Sciatic nerve (tissue), 2 donors: ENCODE data around the gene AHCYL2. TPM values are rescaled to one million over a fixed set of nuclear protein-coding genes. Genes with fewer than 3 reads are reported as not detected.
"Not testable (repeated sequence)": the region's sequence is repeated elsewhere in the genome, so short reads cannot be mapped to it uniquely, and the experiment has no call there.

ENCODE experiments used
- ATAC-seq: fragments of 200-7000 bp; cut with Tn5 transposase; one replicate; pipeline ENCODE4 v1.9.1; 2020; ENCODE audit warnings: mild to moderate bottlenecking, moderate library complexity
- DNase-seq: peaks from one replicate; pipeline ENCODE4 v3.0.0-alpha.2; 2020; ENCODE audit warnings: low spot score
- intact Hi-C: fragments of 100-400 bp; cut with DNase I; formaldehyde crosslinking; loops from one replicate; pipeline ENCODE4 v1.14.2; 2022
- total RNA-seq: library from RNA; stranded (reverse); fragmentation: NEBNext Ultra II Directional; extraction: Animal tissue kit (Norgen Biotek cat#: 25700); gene quantifications from one replicate; pipeline ENCODE4 v1.2.1, GENCODE V29; 2021
- donor health status: DM: no; HTN: no; CAD: no.
- donor health status: DM: no; HTN: no; CAD: no.

AHCYL2 gene
- total RNA-seq, 1 donor from 2014 or later = 46.1 TPM

DNA sequence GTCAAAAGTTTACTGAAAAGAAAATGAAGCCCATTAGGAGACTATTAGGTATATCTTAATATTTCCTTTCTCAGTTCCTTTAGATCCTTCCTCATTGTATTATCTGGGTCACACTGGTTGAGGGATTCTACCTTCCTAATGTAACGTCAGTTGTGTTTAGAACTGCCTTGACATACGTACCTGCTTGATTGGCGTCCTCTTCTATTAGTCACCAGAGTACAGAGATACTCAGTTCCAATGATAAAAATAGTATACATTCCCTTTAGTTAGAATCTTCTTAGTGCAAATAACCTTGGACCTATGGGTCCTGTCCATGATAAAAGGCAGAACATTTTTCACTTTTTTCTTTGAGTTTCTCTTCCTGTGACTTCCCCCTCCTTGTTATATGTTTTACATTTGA, 45.2 kb downstream of the AHCYL2 start:
- DNase-seq (no peak), ATAC-seq (no peak)
- intact Hi-C loops = no loop called here

DNA sequence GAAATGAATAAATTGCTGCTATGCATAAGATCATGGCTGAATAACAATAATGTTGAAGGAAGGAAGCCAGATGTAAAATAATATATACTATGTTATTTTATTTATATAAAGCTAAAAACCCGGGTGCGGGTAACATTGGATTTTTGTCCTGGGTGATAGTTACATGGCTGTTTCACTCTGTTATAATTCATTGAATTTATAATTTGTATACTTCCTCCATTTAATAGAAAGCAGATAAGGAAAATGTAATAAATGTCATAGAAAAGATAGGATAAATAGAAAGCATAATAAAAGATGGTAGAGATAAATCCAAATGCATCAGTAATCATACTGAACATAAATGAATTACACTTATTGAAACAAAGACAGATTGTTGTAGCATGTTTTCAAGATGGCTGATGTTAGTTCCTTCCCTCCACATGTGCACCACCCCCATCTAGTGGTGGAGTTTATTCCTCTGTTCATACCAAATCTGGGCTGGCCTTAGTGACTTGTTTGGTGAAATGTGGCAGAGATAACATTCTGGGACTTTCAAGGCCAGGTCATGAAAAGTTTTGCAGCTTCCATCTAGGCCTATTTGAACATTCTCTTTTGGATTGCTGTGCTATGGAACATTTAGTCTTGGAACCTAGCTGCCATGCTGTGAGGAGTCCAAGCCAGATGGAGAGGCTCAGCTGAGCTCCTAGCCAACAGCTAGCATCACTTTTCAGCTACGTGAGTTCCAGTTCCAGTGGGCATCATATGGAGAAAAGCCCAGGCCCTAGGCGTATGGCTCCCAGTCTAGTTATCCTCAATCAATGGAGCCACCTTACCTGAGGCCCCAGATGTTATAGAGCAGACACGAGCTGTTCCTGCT, 46.9 kb downstream of the AHCYL2 start:
- no peak for DNase-seq
- peak; percentile 61 for ATAC-seq
- intact Hi-C loops = no loop called here

DNA sequence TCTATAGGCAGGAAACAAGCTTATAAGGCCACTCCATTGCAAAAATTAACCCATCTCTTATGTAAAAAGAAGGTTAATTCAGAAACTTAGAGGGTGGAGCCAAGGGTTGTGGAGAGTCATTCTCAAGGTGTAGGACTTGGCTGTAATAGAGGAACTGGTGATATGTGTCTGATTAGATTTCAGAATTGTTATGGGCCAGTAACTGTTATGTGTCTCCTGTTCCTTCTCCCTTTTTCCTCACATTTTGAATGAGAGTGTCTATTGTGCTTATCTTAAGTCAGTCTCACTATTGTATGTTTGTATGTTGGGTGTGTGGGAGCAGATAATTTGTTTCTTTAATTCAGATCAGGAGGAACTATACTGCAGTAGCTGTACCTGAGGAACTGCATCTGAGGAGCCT, 49.1 kb downstream of the AHCYL2 start:
- ATAC-seq (no peak), DNase-seq (no peak)
- intact Hi-C loops = no loop called here

DNA sequence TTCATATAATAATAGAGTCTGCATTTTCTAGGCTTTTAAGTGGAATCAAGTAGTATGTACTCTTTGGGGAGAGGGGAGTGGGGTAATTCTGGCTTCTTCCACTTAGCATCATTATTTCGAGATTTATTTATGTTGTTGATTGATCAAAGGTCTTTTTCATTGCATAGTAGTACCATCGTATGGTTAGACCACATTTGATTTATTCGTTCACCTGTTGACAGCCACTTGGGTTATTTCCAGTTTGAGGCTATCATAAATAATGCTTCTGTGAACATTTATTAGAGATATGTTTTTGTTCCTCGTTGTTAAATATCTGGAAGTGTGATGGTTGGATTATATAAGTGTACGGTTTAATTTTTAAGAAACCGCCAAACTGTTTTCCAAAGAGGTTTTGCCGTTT, 52.8 kb downstream of the AHCYL2 start:
- intact Hi-C loops = no loop called here

DNA sequence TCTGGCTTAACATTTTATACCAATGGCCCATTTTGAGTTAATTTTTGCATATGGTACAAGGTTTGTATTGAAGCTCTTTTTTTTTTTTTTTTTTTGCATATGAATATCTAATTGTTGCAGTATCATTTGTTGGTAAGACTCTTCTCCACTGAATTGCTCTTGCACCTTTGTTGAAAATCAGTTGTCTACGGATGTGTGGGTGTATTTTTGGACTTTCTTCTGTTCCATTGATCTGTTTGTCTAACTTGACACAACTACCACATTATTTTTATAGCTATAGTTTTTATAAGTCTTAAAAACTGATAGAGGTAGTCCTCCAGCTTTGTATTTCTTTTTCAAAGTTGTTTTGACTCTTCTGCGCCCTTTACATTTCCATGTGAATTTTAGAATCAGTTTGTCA, 53.9 kb downstream of the AHCYL2 start:
- DNase-seq (no peak), ATAC-seq (no peak)
- intact Hi-C loops = no loop called here

More for the DNA sequence above, 52.8 kb downstream of the AHCYL2 start:
- ATAC-seq (no peak), DNase-seq (no peak)

DNA sequence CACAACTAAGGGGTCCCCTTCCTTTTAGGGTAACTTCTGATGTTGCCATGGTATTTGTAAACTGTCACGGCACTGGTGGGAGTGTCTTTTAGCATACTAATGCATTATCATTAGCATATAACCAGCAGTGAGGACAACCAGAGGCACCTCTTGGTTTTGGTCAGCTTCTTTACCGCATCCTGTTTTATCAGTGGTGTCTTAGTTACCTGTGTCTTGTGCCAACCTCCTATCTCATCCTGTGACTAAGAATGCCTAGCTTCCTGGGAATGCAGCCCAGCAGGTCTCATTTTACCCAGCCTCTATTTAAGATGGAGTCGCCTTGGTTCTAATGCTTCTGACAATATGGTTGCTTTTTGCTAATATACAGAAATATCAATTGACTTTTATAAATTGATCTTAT, 54.9 kb downstream of the AHCYL2 start:
- DNase-seq (no peak), ATAC-seq (no peak)
- intact Hi-C loops = no loop called here

DNA sequence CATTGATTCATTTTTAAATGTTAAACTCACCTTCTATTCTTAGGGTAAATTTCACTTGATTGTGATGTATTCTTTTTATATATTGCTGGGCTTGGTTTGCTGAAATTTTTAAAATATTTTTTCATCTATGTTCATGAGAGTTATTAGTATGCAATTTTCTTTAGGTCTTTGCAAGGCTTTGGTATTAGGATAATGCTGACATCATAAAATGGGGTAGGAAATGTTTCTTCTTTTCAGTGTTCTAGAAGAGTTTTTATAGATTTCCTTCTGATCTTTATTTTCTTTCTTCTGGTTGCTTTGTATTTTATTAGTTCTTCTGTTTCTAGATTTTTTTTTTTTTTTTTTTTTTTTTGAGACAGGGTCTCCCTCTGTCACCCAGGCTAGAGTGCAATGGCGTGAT, 56.3 kb downstream of the AHCYL2 start:
- intact Hi-C loops = no loop called here
- DNase-seq (no peak), ATAC-seq (no peak)

DNA sequence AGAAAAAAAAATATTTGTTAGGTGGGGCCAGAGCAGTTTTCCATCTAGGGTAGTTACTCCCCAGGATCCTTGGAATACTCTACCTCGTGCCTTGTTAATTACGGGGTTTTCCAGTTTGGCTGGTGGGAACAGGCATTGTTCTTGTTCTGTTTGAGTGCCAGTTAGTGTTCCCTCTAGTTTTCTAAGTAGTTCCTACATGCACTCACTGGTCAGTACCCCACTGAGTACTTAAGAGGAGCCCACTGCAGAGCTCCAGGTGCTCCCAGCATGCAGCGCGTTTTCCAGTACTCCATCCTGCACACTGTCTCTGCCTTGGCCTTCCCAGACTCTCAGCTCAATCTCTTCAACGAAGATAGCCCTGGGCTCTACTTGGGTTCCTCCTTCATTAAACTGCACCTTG, 58.0 kb downstream of the AHCYL2 start:
- DNase-seq (no peak), ATAC-seq (no peak)
- intact Hi-C loops = no loop called here

DNA sequence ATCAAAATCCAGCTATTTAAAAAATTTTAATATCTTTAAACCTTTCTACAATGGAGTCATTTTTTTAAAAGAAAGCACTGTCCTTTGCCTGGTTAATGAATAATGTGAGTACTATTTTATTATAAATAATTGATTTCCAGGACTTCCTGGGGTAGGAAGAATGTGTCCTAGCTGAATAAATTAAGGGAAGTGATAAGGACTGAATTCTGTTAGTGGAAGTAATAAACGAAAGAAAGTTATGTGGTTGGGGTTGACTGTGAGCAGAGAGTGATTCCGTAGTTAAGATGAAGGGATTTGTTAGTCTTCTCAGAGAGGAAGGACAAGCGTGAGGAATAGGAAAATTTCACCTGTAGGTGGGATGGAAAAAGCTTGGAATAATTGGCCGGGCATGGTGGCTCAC, 59.1 kb downstream of the AHCYL2 start:
- ATAC-seq (no peak), DNase-seq (no peak)
- intact Hi-C loops = no loop called here

DNA sequence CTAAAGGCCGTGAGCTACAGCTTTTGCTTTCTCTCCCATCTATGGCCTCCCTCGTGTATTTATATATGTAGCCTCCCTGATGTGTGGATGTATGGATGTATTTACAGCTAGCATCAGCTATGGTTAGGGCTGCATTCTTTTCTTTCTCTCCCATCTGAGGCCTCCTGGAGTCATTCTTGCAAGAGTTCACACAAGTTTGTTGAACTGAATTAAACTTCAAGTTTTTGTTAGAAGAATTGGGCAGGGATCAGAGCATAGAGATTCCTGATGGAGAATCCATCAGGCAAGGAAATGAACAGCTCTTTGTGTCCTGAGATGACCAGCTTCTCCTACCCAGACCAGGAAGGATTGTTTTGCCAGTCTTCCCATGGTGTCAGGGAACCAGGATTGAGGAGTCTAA, 60.3 kb downstream of the AHCYL2 start:
- DNase-seq = no peak
- intact Hi-C loops = no loop called here
- peak; percentile 91 for ATAC-seq

DNA sequence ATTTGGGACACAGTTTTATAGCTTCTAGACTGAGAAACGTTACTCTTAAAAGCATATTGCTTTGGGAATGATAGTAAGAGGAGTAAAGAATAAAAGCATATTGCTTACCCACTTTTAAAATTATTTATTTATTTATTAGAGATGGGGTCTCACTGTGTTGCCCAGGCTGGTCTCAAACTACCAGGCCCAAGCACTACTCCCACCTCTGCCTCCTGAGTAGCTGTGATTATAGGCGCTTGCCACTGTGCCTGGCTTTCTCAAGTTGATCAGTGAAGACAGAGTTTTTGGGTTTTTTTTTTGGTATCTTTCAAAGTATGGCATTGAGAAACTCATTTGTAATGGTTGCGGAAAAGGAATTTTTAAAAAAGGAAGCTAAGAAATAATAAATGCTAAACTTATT, 68.0 kb downstream of the AHCYL2 start:
- DNase-seq (no peak), ATAC-seq (no peak)
- intact Hi-C loops = loop anchor here (10.0 kb wide), 1 partner anchor 68 kb away; the partner anchor contains the start of gene AHCYL2

DNA sequence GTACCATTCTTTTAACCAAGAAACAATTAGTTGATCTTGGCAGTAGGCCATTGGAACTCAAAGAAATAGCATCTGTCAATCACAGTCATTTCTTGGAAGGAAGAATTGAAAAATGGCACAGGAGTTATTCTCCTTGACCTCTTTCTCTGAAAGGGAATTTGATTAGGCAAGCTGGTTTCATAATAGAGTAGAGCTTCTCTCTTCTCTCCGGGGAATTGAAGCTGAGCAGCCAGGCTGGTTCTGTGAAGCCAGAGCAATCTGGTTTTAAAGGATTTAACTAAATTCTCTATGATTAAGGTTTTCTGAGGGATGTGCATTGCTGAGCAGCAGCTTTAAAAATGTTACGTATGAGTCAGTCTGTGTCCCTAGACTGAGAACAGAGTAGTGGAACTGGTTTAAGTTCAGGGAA, 70.2 kb downstream of the AHCYL2 start:
- ATAC-seq (peak; percentile 96), DNase-seq (no peak)
- intact Hi-C loops = loop anchor here (10.0 kb wide), 1 partner anchor 70 kb away; the partner anchor contains the start of gene AHCYL2

DNA sequence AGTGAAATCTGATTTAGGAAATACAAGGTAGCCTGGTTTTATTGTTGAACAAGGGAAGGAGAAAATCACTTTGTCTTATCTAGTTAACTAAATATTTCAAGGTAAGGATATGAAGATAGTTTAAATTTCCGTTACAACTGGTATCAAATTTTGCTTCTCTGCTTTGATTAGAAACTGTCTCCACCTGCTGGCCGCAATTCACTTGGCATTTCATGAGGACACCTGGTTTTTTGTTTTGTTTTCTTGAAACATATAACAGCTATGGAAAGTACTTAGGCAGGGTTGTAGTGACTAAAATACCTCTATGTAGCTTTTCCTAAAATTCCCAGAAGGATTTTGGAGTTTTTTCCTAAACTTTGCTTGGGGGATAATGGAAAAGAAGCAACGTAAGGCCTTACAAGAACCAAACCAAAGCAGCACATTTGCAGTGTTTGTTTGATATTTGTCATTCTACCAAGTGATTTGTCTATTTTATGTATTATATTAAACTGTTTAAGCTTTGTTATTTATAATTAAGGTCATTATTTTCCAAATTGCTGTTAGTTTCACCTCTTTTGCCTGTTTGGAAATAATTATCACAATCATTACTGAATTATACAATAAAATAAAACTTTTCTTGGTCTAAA, 73.6 kb downstream of the AHCYL2 start:
- peak; percentile 72 for DNase-seq
- intact Hi-C loops = loop anchor here (10.0 kb wide), 1 partner anchor 74 kb away; the partner anchor contains the start of gene AHCYL2

DNA sequence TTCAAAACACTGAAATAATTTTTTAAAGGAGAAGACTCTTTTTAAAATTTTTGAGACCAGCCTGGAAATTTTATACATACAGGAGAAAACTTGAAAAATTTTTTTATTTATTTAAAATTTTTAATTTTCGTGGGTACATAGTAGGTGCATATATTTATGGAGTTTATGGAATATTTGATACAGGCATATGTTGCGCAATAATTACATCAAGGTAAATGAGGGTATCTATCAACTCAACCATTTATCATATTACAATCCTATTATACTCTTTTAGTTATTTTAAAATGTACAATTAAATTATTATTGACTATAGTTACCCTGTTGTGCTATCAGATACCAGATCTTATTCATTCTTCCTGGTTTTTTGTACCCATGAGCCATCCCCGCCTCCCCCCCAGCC, 75.1 kb downstream of the AHCYL2 start:
- intact Hi-C loops = loop anchor here (10.0 kb wide), 1 partner anchor 75 kb away; the partner anchor contains the start of gene AHCYL2
- ATAC-seq (no peak), DNase-seq (no peak)

More for the DNA sequence above, 73.6 kb downstream of the AHCYL2 start:
- no peak for ATAC-seq

DNA sequence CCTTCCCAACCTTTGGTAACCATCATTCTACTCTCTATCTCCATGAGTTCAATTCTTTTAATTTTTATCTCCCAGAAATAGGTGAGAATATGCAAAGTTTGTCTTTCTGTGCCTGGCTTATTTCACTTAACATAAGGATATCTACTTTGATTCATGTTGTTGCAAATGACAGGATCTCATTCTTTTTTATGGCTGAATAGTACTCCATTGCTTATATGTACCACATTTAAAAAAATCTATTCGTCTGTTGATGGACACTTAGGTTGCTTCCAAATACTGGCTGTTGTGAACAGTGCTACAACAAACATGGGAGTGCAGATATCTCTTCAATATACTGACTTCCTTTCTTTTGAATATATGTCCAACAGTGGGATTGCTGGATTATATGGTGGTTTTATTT, 75.5 kb downstream of the AHCYL2 start:
- ATAC-seq, DNase-seq, intact Hi-C loops: not testable (repeated sequence)

DNA sequence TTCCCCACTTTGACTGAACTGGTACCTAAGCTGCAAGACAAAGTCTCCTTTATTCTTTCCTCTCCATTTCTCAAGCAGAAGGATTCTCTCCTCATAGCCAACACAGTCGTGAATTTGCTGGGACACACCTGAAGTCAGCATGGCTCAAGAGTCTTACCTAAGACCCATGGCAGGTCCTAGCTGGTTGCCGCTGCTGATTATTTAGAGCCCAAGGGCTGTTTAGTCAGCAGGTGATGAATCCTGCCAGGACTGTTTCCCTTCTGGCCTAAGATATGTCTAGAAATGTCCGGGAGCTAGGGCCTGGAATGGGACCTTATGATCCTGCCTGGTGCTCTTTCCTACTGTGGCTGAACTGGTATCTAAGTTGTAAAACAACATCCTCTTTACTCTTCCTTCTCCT, 82.8 kb downstream of the AHCYL2 start:
- DNase-seq = no peak
- intact Hi-C loops = no loop called here
- ATAC-seq = peak; percentile 26

DNA sequence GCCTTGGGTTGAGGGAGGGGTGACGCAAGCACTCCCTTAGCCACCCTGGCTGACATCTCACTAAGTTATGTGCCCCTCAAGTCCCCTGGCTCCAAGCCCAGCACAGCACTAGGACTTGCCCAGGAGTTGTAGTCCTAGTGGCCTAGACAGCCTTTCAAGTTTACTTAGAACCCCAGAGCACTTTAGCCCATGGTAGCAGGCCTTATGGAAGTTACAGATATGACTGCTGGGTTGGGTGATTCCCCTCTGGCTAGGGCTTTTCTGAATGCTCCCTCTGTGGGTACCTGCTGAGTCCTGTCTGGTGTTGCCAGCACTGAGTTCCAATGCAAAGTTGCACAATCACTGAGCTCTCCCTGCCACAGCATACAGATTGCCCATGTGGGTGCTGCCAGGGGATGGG, 83.2 kb downstream of the AHCYL2 start:
- intact Hi-C loops = no loop called here
- DNase-seq (no peak), ATAC-seq (peak; percentile 56)

DNA sequence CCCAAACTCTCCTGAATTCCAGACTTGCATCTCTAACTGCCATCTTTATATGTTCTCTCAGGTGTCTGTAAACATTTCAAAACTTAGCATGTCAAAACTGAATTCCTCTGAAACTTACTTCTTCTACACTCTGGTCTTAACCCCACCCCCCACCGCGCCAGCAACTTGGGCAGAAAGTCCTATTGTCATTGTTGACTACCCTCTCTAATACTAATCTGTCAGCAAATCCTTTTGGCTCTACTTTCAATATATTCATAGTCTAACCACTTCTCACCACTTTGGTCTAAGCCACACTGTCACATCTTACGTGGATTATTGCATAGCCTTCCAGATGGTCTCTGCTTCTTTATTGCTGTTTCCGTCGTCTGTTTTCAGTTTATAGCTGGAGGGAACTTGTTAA, 86.6 kb downstream of the AHCYL2 start:
- intact Hi-C loops = no loop called here
- no peak for ATAC-seq
- no peak for DNase-seq

DNA sequence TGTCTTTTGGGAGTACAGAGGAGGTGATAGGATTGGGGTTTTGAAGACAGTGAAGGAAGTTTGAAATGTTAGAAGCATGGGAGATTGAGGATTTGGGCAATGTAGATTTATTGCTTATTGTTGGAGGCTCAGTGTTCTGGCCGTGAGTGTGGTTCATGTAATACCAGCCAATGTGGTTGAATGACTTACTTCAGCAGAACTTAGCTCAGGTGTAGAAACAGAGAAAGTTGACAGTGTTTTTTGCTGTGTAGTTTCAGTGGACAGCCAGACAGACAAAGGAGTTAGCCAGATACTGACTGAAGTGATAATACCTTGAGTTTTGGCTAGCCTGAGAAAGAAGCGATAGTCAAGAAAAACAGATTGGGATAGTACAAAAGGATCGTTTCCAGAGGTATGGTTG, 88.5 kb downstream of the AHCYL2 start:
- intact Hi-C loops = no loop called here
- ATAC-seq = no peak
- DNase-seq = no peak

DNA sequence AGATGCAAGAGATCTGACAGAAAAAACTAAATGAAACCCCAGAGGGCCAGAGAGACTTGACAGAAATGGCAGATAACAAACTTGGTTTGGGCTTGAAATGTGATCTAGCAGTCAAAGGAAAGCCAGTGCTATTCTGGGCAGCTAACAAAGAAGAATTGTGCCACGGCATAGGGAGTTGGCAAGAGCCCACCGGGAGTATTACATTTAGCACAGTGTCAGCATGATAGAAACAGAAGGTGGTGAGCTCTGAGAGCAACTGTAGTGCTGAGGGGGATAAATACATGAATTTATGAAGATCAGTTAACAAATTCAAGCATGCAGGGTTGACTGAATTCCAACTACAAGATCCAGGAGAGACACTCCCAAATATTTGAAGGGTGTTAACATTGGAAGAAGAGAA, 91.1 kb downstream of the AHCYL2 start:
- intact Hi-C loops = no loop called here
- DNase-seq (no peak), ATAC-seq (peak; percentile 79)
